Measurements from ENCODE around the gene MYO16. TPM values are rescaled to one million over a fixed set of nuclear protein-coding genes. Genes with fewer than 3 reads are reported as not detected.

Gene MYO16
- polyA plus RNA-seq, 1 donor from 2014 or later = 2.5 TPM

- H3K9me2 ChIP-seq (ENCODE audit: insufficient read depth, low read length) = no peaks in the 10 kb centered on the region
- H3K4me2 ChIP-seq (ENCODE audit: low read length) = no peak overlapping the region
- no peaks in the 10 kb centered on the region for H3K36me3 ChIP-seq (ENCODE audit: insufficient read depth, low read length)
- no peak for TF ChIP-seq EZH2 (IDR thresholded peaks at IDR 0.05; ENCODE audit: borderline replicate concordance, insufficient read depth, low read length, poor library complexity, severe bottlenecking)
- no peaks in the 10 kb centered on the region for H3F3A ChIP-seq (ENCODE audit: insufficient read depth, low read length, poor library complexity, severe bottlenecking)
- no peaks in the 10 kb centered on the region for H3K79me2 ChIP-seq (replicated peaks; ENCODE audit: insufficient read depth, low read length)
- no peaks in the 10 kb centered on the region for H3K9me3 ChIP-seq (ENCODE audit: low read length)
- no peak overlapping the region for H3K27ac ChIP-seq (ENCODE audit: low read length)
- no peak overlapping the region for H3K9ac ChIP-seq (ENCODE audit: low read length)
- no peaks in the 10 kb centered on the region for H3K27me3 ChIP-seq (ENCODE audit: insufficient read depth, low read depth, low read length)
- H4K20me1 ChIP-seq (ENCODE audit: insufficient read depth) = no peaks in the 10 kb centered on the region
- no peak overlapping the region for H3K4me3 ChIP-seq (ENCODE audit: low read length)
- H2AFZ ChIP-seq (ENCODE audit: low read depth, low read length) = no peak overlapping the region
These were observed 303.6 kb downstream of the MYO16 start for GRCh38 chr13:108933061-108933460.

GRCh38 chr13:108938155-108938554 is 308.7 kb downstream of the MYO16 start:
- Histone ChIP-seq H3K9ac (ENCODE audit: low read length) (no peak overlapping the region), H3K9me3 (ENCODE audit: low read length) (no peaks in the 10 kb centered on the region)
- no peak for TF ChIP-seq MXI1 (conservative IDR thresholded peaks at IDR 0.05; ENCODE audit: poor library complexity, severe bottlenecking)

GRCh38 chr13:108940121-108940520 is 310.7 kb downstream of the MYO16 start:
- TF ChIP-seq POLR2AphosphoS5 (IDR thresholded peaks at IDR 0.05) (no peak), REST (IDR thresholded peaks at IDR 0.05; ENCODE audit: borderline replicate concordance) (no peak), EP300 (conservative IDR thresholded peaks at IDR 0.05; ENCODE audit: poor library complexity, severe bottlenecking) (no peak), RAD21 (conservative IDR thresholded peaks at IDR 0.05) (no peak), EZH2 (IDR thresholded peaks at IDR 0.05; ENCODE audit: borderline replicate concordance, insufficient read depth, low read length, poor library complexity, severe bottlenecking) (no peak), TAF1 (IDR thresholded peaks at IDR 0.05; ENCODE audit: low read depth) (no peak), SMC3 (conservative IDR thresholded peaks at IDR 0.05; ENCODE audit: poor library complexity) (no peak), MXI1 (conservative IDR thresholded peaks at IDR 0.05; ENCODE audit: poor library complexity, severe bottlenecking) (no peak), CTCF (IDR thresholded peaks at IDR 0.05; ENCODE audit: poor library complexity, severe bottlenecking) (no peak)

More at GRCh38 chr13:108938155-108938554, 308.7 kb downstream of the MYO16 start:
- H4K20me1 ChIP-seq (ENCODE audit: insufficient read depth) = no peaks in the 10 kb centered on the region
- H3K36me3 ChIP-seq (ENCODE audit: insufficient read depth, low read length) = no peaks in the 10 kb centered on the region
- no peaks in the 10 kb centered on the region for H3K9me2 ChIP-seq (ENCODE audit: insufficient read depth, low read length)
- H3K4me2 ChIP-seq (ENCODE audit: low read length) = no peak overlapping the region
- H3K79me2 ChIP-seq (replicated peaks; ENCODE audit: insufficient read depth, low read length) = no peaks in the 10 kb centered on the region
- no peak overlapping the region for H2AFZ ChIP-seq (ENCODE audit: low read depth, low read length)
- H3K27me3 ChIP-seq (ENCODE audit: insufficient read depth, low read depth, low read length) = no peaks in the 10 kb centered on the region
- H3K4me3 ChIP-seq (ENCODE audit: low read length) = no peak overlapping the region
- H3K27ac ChIP-seq (ENCODE audit: low read length) = no peak overlapping the region
- H3F3A ChIP-seq (ENCODE audit: insufficient read depth, low read length, poor library complexity, severe bottlenecking) = no peaks in the 10 kb centered on the region

More at GRCh38 chr13:108940121-108940520, 310.7 kb downstream of the MYO16 start:
- H2AFZ ChIP-seq (ENCODE audit: low read depth, low read length) = no peak overlapping the region
- no peaks in the 10 kb centered on the region for H3K9me2 ChIP-seq (ENCODE audit: insufficient read depth, low read length)
- no peaks in the 10 kb centered on the region for H3K27me3 ChIP-seq (ENCODE audit: insufficient read depth, low read depth, low read length)
- H3K4me3 ChIP-seq (ENCODE audit: low read length) = no peak overlapping the region
- no peaks in the 10 kb centered on the region for H4K20me1 ChIP-seq (ENCODE audit: insufficient read depth)
- no peaks in the 10 kb centered on the region for H3F3A ChIP-seq (ENCODE audit: insufficient read depth, low read length, poor library complexity, severe bottlenecking)
- no peak overlapping the region for H3K9ac ChIP-seq (ENCODE audit: low read length)
- H3K9me3 ChIP-seq (ENCODE audit: low read length) = no peaks in the 10 kb centered on the region
- H3K79me2 ChIP-seq (replicated peaks; ENCODE audit: insufficient read depth, low read length) = no peaks in the 10 kb centered on the region
- H3K36me3 ChIP-seq (ENCODE audit: insufficient read depth, low read length) = no peaks in the 10 kb centered on the region
- no peak overlapping the region for H3K27ac ChIP-seq (ENCODE audit: low read length)
- H3K4me2 ChIP-seq (ENCODE audit: low read length) = no peak overlapping the region

Measured in neural cell (in vitro differentiated cells).